Trophoblast cell (in vitro differentiated cells and primary cell): ENCODE results near the gene RACK1.
"Not testable (repeated sequence)": the region's sequence is repeated elsewhere in the genome, so short reads cannot be mapped to it uniquely, and the experiment has no call there.

Source experiments
- DNase-seq, 2 donors: peaks; one replicate each; pipeline ENCODE4 v3.0.0-alpha.2; 2016
- H2AFZ ChIP-seq: 2 replicates; pipeline ENCODE4 v1.6.1; 2013; ENCODE audit warnings: low read length, moderate library complexity, mild to moderate bottlenecking; ENCODE audit not compliant: insufficient read depth, poor library complexity
- H2AK5ac ChIP-seq: 2 replicates; pipeline ENCODE4 v1.6.1; 2013; ENCODE audit warnings: mild to moderate bottlenecking, low read length
- H2BK120ac ChIP-seq: 2 replicates; pipeline ENCODE4 v1.6.1; 2013; ENCODE audit warnings: low read length, mild to moderate bottlenecking, moderate library complexity; ENCODE audit not compliant: insufficient read depth, poor library complexity
- H2BK12ac ChIP-seq: 2 replicates; pipeline ENCODE4 v1.6.1; 2013; ENCODE audit warnings: mild to moderate bottlenecking, low read length, moderate library complexity
- H2BK5ac ChIP-seq: 2 replicates; pipeline ENCODE4 v1.6.1; 2013; ENCODE audit warnings: low read length, low read depth, moderate library complexity, mild to moderate bottlenecking; ENCODE audit not compliant: poor library complexity
- H3K14ac ChIP-seq: 2 replicates; pipeline ENCODE4 v1.6.1; 2013; ENCODE audit warnings: mild to moderate bottlenecking, low read length
- H3K18ac ChIP-seq: 2 replicates; pipeline ENCODE4 v1.6.1; 2013; ENCODE audit warnings: mild to moderate bottlenecking, low read length
- H3K23ac ChIP-seq: 2 replicates; pipeline ENCODE4 v1.6.1; 2013; ENCODE audit warnings: low read length
- H3K27ac ChIP-seq: 2 replicates; pipeline ENCODE4 v1.5.1; 2013; ENCODE audit warnings: low read depth, mild to moderate bottlenecking, inconsistent platforms, low read length, moderate library complexity
- H3K27me3 ChIP-seq: 2 replicates; pipeline ENCODE4 v1.6.1; 2013; ENCODE audit warnings: inconsistent platforms, mild to moderate bottlenecking, low read length, moderate library complexity; ENCODE audit not compliant: insufficient read depth
- H3K36me3 ChIP-seq, 2 experiments: 1 replicate in 1 of 2; 2 replicates in 1 of 2; pipeline ENCODE4 v1.6.1; 2013; ENCODE audit warnings: low read length in 2 of 2, mild to moderate bottlenecking in 2 of 2, moderate library complexity in 1 of 2; ENCODE audit not compliant: insufficient read depth in 2 of 2, control insufficient read depth in 1 of 2
- H3K4ac ChIP-seq: 2 replicates; pipeline ENCODE4 v1.6.1; 2013; ENCODE audit warnings: low read depth, mild to moderate bottlenecking, low read length, moderate library complexity
- H3K4me1 ChIP-seq, 2 experiments: 1 replicate in 1 of 2; 2 replicates in 1 of 2; pipeline ENCODE4 v1.6.1; 2013; ENCODE audit warnings: low read length in 2 of 2, mild to moderate bottlenecking in 2 of 2, moderate library complexity in 1 of 2; ENCODE audit not compliant: insufficient read depth in 2 of 2, control insufficient read depth in 1 of 2
- H3K4me2 ChIP-seq: 2 replicates; pipeline ENCODE4 v1.6.1; 2013; ENCODE audit warnings: inconsistent platforms, mild to moderate bottlenecking, low read length, moderate library complexity
- H3K4me3 ChIP-seq: 2 replicates; pipeline ENCODE4 v1.5.1; 2013; ENCODE audit warnings: mild to moderate bottlenecking, low read depth, low read length, inconsistent platforms
- H3K79me1 ChIP-seq: one replicate; pipeline ENCODE4 v1.6.1; 2013; ENCODE audit warnings: low read length
- H3K79me2 ChIP-seq: 2 replicates; pipeline ENCODE4 v1.6.1; 2013; ENCODE audit warnings: low read length, mild to moderate bottlenecking; ENCODE audit not compliant: control insufficient read depth, insufficient read depth, poor library complexity
- H3K9ac ChIP-seq: 2 replicates; pipeline ENCODE4 v1.6.1; 2013; ENCODE audit warnings: mild to moderate bottlenecking, low read length
- H3K9me3 ChIP-seq: 2 replicates; pipeline ENCODE4 v1.6.1; 2013; ENCODE audit warnings: low read depth, mild to moderate bottlenecking, control low read depth, inconsistent platforms, low read length; ENCODE audit not compliant: insufficient read depth
- H4K12ac ChIP-seq: 2 replicates; pipeline ENCODE4 v1.6.1; 2013; ENCODE audit warnings: low read depth, mild to moderate bottlenecking, low read length, moderate library complexity
- H4K8ac ChIP-seq: 2 replicates; pipeline ENCODE4 v1.6.1; 2013; ENCODE audit warnings: low read depth, mild to moderate bottlenecking, low read length, moderate library complexity
- H4K91ac ChIP-seq: one replicate; pipeline ENCODE4 v1.6.1; 2013; ENCODE audit warnings: low read depth, mild to moderate bottlenecking, low read length, moderate library complexity
- WGBS: extraction: QIAGEN DNeasy Blood & Tissue Kit; methylation state at CpG from one replicate; pipeline ENCODE4 v1.1.7; 2013; ENCODE audit warnings: missing lambda C conversion rate; ENCODE audit not compliant: insufficient read length, insufficient coverage; ENCODE audit errors: extremely low coverage; 5-methylcytosine and 5-hydroxymethylcytosine counted together

RACK1 gene

DNA sequence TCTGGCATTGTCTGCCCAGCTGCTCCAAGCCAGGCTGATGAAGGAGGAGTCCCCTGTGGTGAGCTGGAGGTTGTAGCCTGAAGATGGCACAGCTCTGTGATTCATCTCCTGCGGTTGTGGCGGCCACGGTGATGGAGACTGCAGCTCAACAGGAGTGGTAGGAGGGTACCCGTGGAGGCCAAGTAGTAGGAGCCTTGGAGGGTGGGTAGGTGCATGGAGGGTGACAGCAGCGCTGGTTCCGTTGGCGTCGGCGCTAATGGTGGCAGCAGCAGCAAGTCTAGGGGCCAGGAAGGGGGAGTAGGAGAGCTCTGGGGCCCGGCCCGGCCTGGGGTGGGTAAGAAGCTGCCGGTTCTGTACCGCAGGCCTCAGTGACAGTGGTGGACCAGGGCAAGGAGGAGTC, 39.6 kb upstream of the RACK1 start:
- Histone ChIP-seq H4K12ac (no peak overlapping the region), H3K79me2 (peaks cover 8% of the 10 kb centered on the region), H4K8ac (no peak overlapping the region), H3K4me1 (peaks cover 0 to 10% of the 10 kb centered on the region in 2 experiments), H3K27ac (no peak overlapping the region), H4K91ac (no peak overlapping the region), H3K23ac (no peak overlapping the region), H3K14ac (no peak overlapping the region), H3K36me3 (peaks cover 27 to 31% of the 10 kb centered on the region in 2 experiments), H3K27me3 (no peaks in the 10 kb centered on the region), H2AFZ (no peak overlapping the region), H3K79me1 (peaks cover 3% of the 10 kb centered on the region), H2AK5ac (no peak overlapping the region), H3K9me3 (no peaks in the 10 kb centered on the region), H2BK5ac (no peak overlapping the region), H3K4me3 (no peak overlapping the region), H3K4me2 (no peak overlapping the region), H3K9ac (no peak overlapping the region), H3K4ac (peak overlapping the region; percentile 6), H3K18ac (no peak overlapping the region), H2BK120ac (no peak overlapping the region), H2BK12ac (no peak overlapping the region)
- DNase-seq = no peak
- WGBS = no CpG with 5 or more reads among the region's 13 CpGs

DNA sequence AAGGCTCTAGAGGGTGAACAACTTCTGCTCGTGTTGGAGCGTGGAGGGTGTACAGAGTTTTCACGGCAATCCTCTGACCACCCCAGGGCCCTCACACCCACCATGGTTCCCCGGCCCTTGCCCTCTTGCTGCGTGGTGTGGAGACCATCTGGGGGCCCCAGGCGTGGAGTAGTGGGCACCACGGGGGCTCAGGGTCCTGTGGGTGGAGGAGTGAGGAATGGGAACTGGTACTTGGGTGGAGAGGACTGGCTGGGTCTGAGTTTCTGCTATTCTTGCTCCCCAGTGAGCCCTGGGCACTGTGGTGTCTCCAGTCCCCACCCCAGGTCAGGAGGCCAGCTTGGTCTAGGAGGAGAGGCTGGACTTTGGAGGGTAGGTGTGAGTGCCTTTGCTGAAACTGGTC, 39.2 kb upstream of the RACK1 start:
- Histone ChIP-seq H3K9ac (no peak overlapping the region), H3K79me1 (peaks cover 3% of the 10 kb centered on the region), H3K4me2 (no peak overlapping the region), H3K27me3 (no peaks in the 10 kb centered on the region), H2BK5ac (no peak overlapping the region), H3K18ac (no peak overlapping the region), H3K79me2 (peaks cover 8% of the 10 kb centered on the region), H2AFZ (no peak overlapping the region), H3K4me3 (no peak overlapping the region), H3K14ac (no peak overlapping the region), H3K9me3 (no peaks in the 10 kb centered on the region), H3K27ac (no peak overlapping the region), H4K91ac (no peak overlapping the region), H4K12ac (no peak overlapping the region), H4K8ac (no peak overlapping the region), H3K23ac (no peak overlapping the region), H2BK120ac (no peak overlapping the region), H3K36me3 (peaks cover 24 to 28% of the 10 kb centered on the region in 2 experiments), H2AK5ac (no peak overlapping the region), H2BK12ac (no peak overlapping the region), H3K4me1 (peaks cover 0 to 10% of the 10 kb centered on the region in 2 experiments), H3K4ac (no peak overlapping the region)
- no CpG with 5 or more reads among the region's 7 CpGs for WGBS
- no peak for DNase-seq

DNA sequence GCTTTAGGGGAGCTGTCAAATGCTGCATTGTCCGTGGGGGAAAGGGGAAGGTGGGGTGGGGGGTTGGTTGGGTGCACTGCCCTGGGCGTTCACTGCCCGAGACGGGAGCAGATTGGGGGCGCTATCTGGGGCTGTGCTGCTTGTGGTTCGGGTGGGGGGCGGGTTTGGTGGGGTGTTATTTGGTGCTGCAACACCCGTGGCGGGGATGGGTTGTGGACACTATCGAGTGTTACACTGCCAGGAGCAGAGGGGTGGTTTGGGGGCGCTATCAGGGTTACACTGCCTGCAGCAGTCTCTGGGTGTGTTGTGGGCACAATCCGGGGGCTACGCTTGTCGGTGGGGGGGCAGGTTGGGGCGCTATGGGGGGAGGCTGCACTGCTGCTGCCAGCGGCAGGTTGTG, 38.7 kb upstream of the RACK1 start:
- not testable (repeated sequence) for H2BK5ac ChIP-seq, H3K9ac ChIP-seq, H3K79me1 ChIP-seq, H3K4me1 ChIP-seq, H2BK12ac ChIP-seq, H4K8ac ChIP-seq, DNase-seq, H2AFZ ChIP-seq, H3K14ac ChIP-seq, H3K23ac ChIP-seq, H3K4ac ChIP-seq, H3K9me3 ChIP-seq, H3K27me3 ChIP-seq, H3K27ac ChIP-seq, H2AK5ac ChIP-seq, H4K12ac ChIP-seq, H4K91ac ChIP-seq, H3K18ac ChIP-seq, H3K79me2 ChIP-seq, H2BK120ac ChIP-seq
- Histone ChIP-seq H3K4me3 (peak overlapping the region; percentile 92), H3K4me2 (peak overlapping the region; percentile 90), H3K36me3 (peaks cover 24 to 28% of the 10 kb centered on the region in 2 experiments)
- WGBS = no CpG with 5 or more reads among the region's 16 CpGs

DNA sequence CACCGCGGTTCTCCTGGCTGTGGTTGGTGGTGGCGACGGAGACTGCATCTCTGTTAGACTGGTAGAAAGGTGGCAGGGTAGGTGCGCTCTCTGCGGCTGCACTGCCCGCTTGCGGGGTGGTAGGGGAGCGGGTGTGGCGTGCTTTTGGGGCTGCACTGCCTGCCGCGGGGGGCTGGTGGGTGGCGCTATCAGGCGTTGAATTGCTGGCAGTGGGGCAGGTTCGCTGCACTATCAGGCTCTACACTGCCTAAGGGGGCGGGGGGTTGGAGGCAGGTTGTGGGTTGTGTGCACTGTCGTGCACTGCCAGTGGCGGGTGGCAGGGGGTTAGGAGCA, 38.2 kb upstream of the RACK1 start:
- no peak overlapping the region for H4K91ac ChIP-seq
- H2AFZ ChIP-seq = no peak overlapping the region
- no peak overlapping the region for H3K18ac ChIP-seq
- H3K9me3 ChIP-seq = no peaks in the 10 kb centered on the region
- H3K9ac ChIP-seq = peak overlapping the region; percentile 73
- no peak overlapping the region for H3K27ac ChIP-seq
- no peak overlapping the region for H2AK5ac ChIP-seq
- peaks cover 0 to 10% of the 10 kb centered on the region in 2 experiments for H3K4me1 ChIP-seq
- H3K4ac ChIP-seq = no peak overlapping the region
- peak overlapping the region; percentile 90 for H3K4me2 ChIP-seq
- H3K79me2 ChIP-seq = peaks cover 8% of the 10 kb centered on the region
- WGBS = no CpG with 5 or more reads among the region's 18 CpGs
- no peak overlapping the region for H2BK120ac ChIP-seq
- H3K23ac ChIP-seq = no peak overlapping the region
- DNase-seq = no peak
- H3K4me3 ChIP-seq = peak overlapping the region; percentile 92
- H3K27me3 ChIP-seq = no peaks in the 10 kb centered on the region
- H3K79me1 ChIP-seq = peaks cover 3% of the 10 kb centered on the region
- H2BK5ac ChIP-seq = no peak overlapping the region
- no peak overlapping the region for H3K14ac ChIP-seq
- no peak overlapping the region for H2BK12ac ChIP-seq
- no peak overlapping the region for H4K8ac ChIP-seq
- H3K36me3 ChIP-seq = peaks cover 24 to 28% of the 10 kb centered on the region in 2 experiments
- H4K12ac ChIP-seq = no peak overlapping the region
